ENCODE measurements around the gene HAAO.

The HAAO gene

GRCh38 chr2:42793334-42794270 is 1.2 kb upstream of the HAAO start:
- peak overlapping the region; percentile 62 for H3K4me3 ChIP-seq (ENCODE audit: low read depth, low read length)
- no peak for TF ChIP-seq CTCF (IDR thresholded peaks at IDR 0.05; ENCODE audit: borderline replicate concordance, insufficient read depth, low read depth, low read length)

GRCh38 chr2:42792087-42792582 is 248 bp downstream of the HAAO start:
- peak overlapping the region; percentile 62 for H3K4me3 ChIP-seq (ENCODE audit: low read depth, low read length)
- no peak for TF ChIP-seq CTCF (IDR thresholded peaks at IDR 0.05; ENCODE audit: borderline replicate concordance, insufficient read depth, low read depth, low read length)

GRCh38 chr2:42791606-42792005 is 777 bp downstream of the HAAO start:
- peak overlapping the region; percentile 62 for H3K4me3 ChIP-seq (ENCODE audit: low read depth, low read length)
- TF ChIP-seq CTCF (IDR thresholded peaks at IDR 0.05; ENCODE audit: borderline replicate concordance, insufficient read depth, low read depth, low read length): no peak

GRCh38 chr2:42789751-42790150 is 2.6 kb downstream of the HAAO start:
- TF ChIP-seq CTCF (IDR thresholded peaks at IDR 0.05; ENCODE audit: borderline replicate concordance, insufficient read depth, low read depth, low read length): no peak

GRCh38 chr2:42788882-42789281 is 3.5 kb downstream of the HAAO start:
- no peak for TF ChIP-seq CTCF (IDR thresholded peaks at IDR 0.05; ENCODE audit: borderline replicate concordance, insufficient read depth, low read depth, low read length)
- H3K4me3 ChIP-seq (ENCODE audit: low read depth, low read length): no peak overlapping the region

More at GRCh38 chr2:42789751-42790150, 2.6 kb downstream of the HAAO start:
- no peak overlapping the region for H3K4me3 ChIP-seq (ENCODE audit: low read depth, low read length)

GRCh38 chr2:42788478-42788793 is 3.9 kb downstream of the HAAO start:
- H3K4me3 ChIP-seq (ENCODE audit: low read depth, low read length): no peak overlapping the region
- no peak for TF ChIP-seq CTCF (IDR thresholded peaks at IDR 0.05; ENCODE audit: borderline replicate concordance, insufficient read depth, low read depth, low read length)

All from GM12875 (cell line).